ENCODE data around the gene ISLR2.

The ISLR2 gene

GRCh38 chr15:74137537-74137894 is 7.1 kb downstream of the ISLR2 start:
- no peaks in the 10 kb centered on the region for H3K36me3 ChIP-seq (ENCODE audit: insufficient read depth, low read length)
- no peak overlapping the region for H3K9ac ChIP-seq (ENCODE audit: low read depth, low read length)
- H3K27ac ChIP-seq (ENCODE audit: low read depth, low read length), result no peak overlapping the region
- 59% methylated on average over 2 of the region's 2 CpGs for WGBS
- H3K4me3 ChIP-seq (ENCODE audit: low read length), result no peak overlapping the region
- H3K9me3 ChIP-seq (ENCODE audit: insufficient read depth, low read depth, low read length), result no peaks in the 10 kb centered on the region; the same call in 1 of the 2 replicates
- H3K27me3 ChIP-seq (ENCODE audit: insufficient read depth, low read length), result peaks cover 75% of the 10 kb centered on the region
- peaks cover 53% of the 10 kb centered on the region for H3K4me1 ChIP-seq (ENCODE audit: insufficient read depth, low read length)

GRCh38 chr15:74138642-74139041 is 8.3 kb downstream of the ISLR2 start:
- no peaks in the 10 kb centered on the region for H3K36me3 ChIP-seq (ENCODE audit: insufficient read depth, low read length)
- 86% methylated on average over 4 of the region's 4 CpGs for WGBS
- peaks cover 64% of the 10 kb centered on the region for H3K27me3 ChIP-seq (ENCODE audit: insufficient read depth, low read length)
- H3K4me3 ChIP-seq (ENCODE audit: low read length), result no peak overlapping the region
- H3K9ac ChIP-seq (ENCODE audit: low read depth, low read length), result no peak overlapping the region
- H3K4me1 ChIP-seq (ENCODE audit: insufficient read depth, low read length), result peaks cover 53% of the 10 kb centered on the region
- H3K9me3 ChIP-seq (ENCODE audit: insufficient read depth, low read depth, low read length), result no peaks in the 10 kb centered on the region
- H3K27ac ChIP-seq (ENCODE audit: low read depth, low read length), result no peak overlapping the region

- Histone ChIP-seq H3K27ac (ENCODE audit: low read depth, low read length) (no peak overlapping the region), H3K9ac (ENCODE audit: low read depth, low read length) (no peak overlapping the region), H3K9me3 (ENCODE audit: insufficient read depth, low read depth, low read length) (no peaks in the 10 kb centered on the region), H3K27me3 (ENCODE audit: insufficient read depth, low read length) (peaks cover 37% of the 10 kb centered on the region), H3K4me1 (ENCODE audit: insufficient read depth, low read length) (peaks cover 52% of the 10 kb centered on the region), H3K36me3 (ENCODE audit: insufficient read depth, low read length) (no peaks in the 10 kb centered on the region), H3K4me3 (ENCODE audit: low read length) (no peak overlapping the region)
- no CpG with 5 or more reads among the region's 1 CpG for WGBS
These were observed 11.2 kb downstream of the ISLR2 start for GRCh38 chr15:74141591-74141990.

GRCh38 chr15:74144153-74144775 is 13.9 kb downstream of the ISLR2 start:
- Histone ChIP-seq H3K9ac (ENCODE audit: low read depth, low read length) (no peak overlapping the region), H3K36me3 (ENCODE audit: insufficient read depth, low read length) (no peaks in the 10 kb centered on the region), H3K4me1 (ENCODE audit: insufficient read depth, low read length) (peaks cover 32% of the 10 kb centered on the region), H3K27ac (ENCODE audit: low read depth, low read length) (no peak overlapping the region), H3K9me3 (ENCODE audit: insufficient read depth, low read depth, low read length) (no peaks in the 10 kb centered on the region), H3K27me3 (ENCODE audit: insufficient read depth, low read length) (peaks cover 10% of the 10 kb centered on the region), H3K4me3 (ENCODE audit: low read length) (no peak overlapping the region)
- WGBS, result 83% methylated on average over 6 of the region's 6 CpGs

- Histone ChIP-seq H3K9ac (ENCODE audit: low read depth, low read length) (no peak overlapping the region), H3K4me1 (ENCODE audit: insufficient read depth, low read length) (peaks cover 11% of the 10 kb centered on the region), H3K36me3 (ENCODE audit: insufficient read depth, low read length) (no peaks in the 10 kb centered on the region), H3K27ac (ENCODE audit: low read depth, low read length) (no peak overlapping the region), H3K27me3 (ENCODE audit: insufficient read depth, low read length) (no peaks in the 10 kb centered on the region), H3K4me3 (ENCODE audit: low read length) (no peak overlapping the region), H3K9me3 (ENCODE audit: insufficient read depth, low read depth, low read length) (no peaks in the 10 kb centered on the region)
- WGBS, result 97% methylated on average over 1 of the region's 1 CpG
These were observed 16.0 kb downstream of the ISLR2 start for GRCh38 chr15:74146277-74146800.

- no peak overlapping the region for H3K27ac ChIP-seq (ENCODE audit: low read depth, low read length)
- H3K27me3 ChIP-seq (ENCODE audit: insufficient read depth, low read length), result no peaks in the 10 kb centered on the region
- 100% methylated on average over 1 of the region's 2 CpGs for WGBS
- peaks cover 4% of the 10 kb centered on the region; the same call in 1 of the 2 replicates for H3K4me1 ChIP-seq (ENCODE audit: insufficient read depth, low read length)
- H3K4me3 ChIP-seq (ENCODE audit: low read length), result no peak overlapping the region
- H3K36me3 ChIP-seq (ENCODE audit: insufficient read depth, low read length), result no peaks in the 10 kb centered on the region
- no peak overlapping the region for H3K9ac ChIP-seq (ENCODE audit: low read depth, low read length)
- H3K9me3 ChIP-seq (ENCODE audit: insufficient read depth, low read depth, low read length), result no peaks in the 10 kb centered on the region
These were observed 16.7 kb downstream of the ISLR2 start for GRCh38 chr15:74147051-74147450.

GRCh38 chr15:74155766-74156417 is 25.5 kb downstream of the ISLR2 start:
- Histone ChIP-seq H3K4me1 (ENCODE audit: insufficient read depth, low read length) (no peaks in the 10 kb centered on the region), H3K4me3 (ENCODE audit: low read length) (no peak overlapping the region), H3K36me3 (ENCODE audit: insufficient read depth, low read length) (no peaks in the 10 kb centered on the region), H3K27ac (ENCODE audit: low read depth, low read length) (no peak overlapping the region), H3K9me3 (ENCODE audit: insufficient read depth, low read depth, low read length) (no peaks in the 10 kb centered on the region), H3K9ac (ENCODE audit: low read depth, low read length) (no peak overlapping the region), H3K27me3 (ENCODE audit: insufficient read depth, low read length) (no peaks in the 10 kb centered on the region)
- 86% methylated on average over 14 of the region's 14 CpGs for WGBS

- H3K4me3 ChIP-seq (ENCODE audit: low read length), result no peak overlapping the region
- no peaks in the 10 kb centered on the region for H3K36me3 ChIP-seq (ENCODE audit: insufficient read depth, low read length)
- no peaks in the 10 kb centered on the region for H3K27me3 ChIP-seq (ENCODE audit: insufficient read depth, low read length)
- 76% methylated on average over 7 of the region's 7 CpGs for WGBS
- no peaks in the 10 kb centered on the region for H3K9me3 ChIP-seq (ENCODE audit: insufficient read depth, low read depth, low read length)
- H3K9ac ChIP-seq (ENCODE audit: low read depth, low read length), result no peak overlapping the region
- H3K27ac ChIP-seq (ENCODE audit: low read depth, low read length), result no peak overlapping the region
- H3K4me1 ChIP-seq (ENCODE audit: insufficient read depth, low read length), result no peaks in the 10 kb centered on the region
These were observed 26.5 kb downstream of the ISLR2 start for GRCh38 chr15:74156678-74157411.

- Histone ChIP-seq H3K36me3 (ENCODE audit: insufficient read depth, low read length) (no peaks in the 10 kb centered on the region), H3K27me3 (ENCODE audit: insufficient read depth, low read length) (no peaks in the 10 kb centered on the region), H3K4me1 (ENCODE audit: insufficient read depth, low read length) (no peaks in the 10 kb centered on the region), H3K4me3 (ENCODE audit: low read length) (no peak overlapping the region), H3K9me3 (ENCODE audit: insufficient read depth, low read depth, low read length) (no peaks in the 10 kb centered on the region), H3K9ac (ENCODE audit: low read depth, low read length) (no peak overlapping the region), H3K27ac (ENCODE audit: low read depth, low read length) (no peak overlapping the region)
- 92% methylated on average over 8 of the region's 9 CpGs for WGBS
These were observed 27.8 kb downstream of the ISLR2 start for GRCh38 chr15:74157868-74158827.

GRCh38 chr15:74158855-74159650 is 28.7 kb downstream of the ISLR2 start:
- Histone ChIP-seq H3K4me1 (ENCODE audit: insufficient read depth, low read length) (no peaks in the 10 kb centered on the region), H3K36me3 (ENCODE audit: insufficient read depth, low read length) (no peaks in the 10 kb centered on the region), H3K27me3 (ENCODE audit: insufficient read depth, low read length) (no peaks in the 10 kb centered on the region), H3K9me3 (ENCODE audit: insufficient read depth, low read depth, low read length) (no peaks in the 10 kb centered on the region), H3K9ac (ENCODE audit: low read depth, low read length) (no peak overlapping the region), H3K4me3 (ENCODE audit: low read length) (no peak overlapping the region), H3K27ac (ENCODE audit: low read depth, low read length) (no peak overlapping the region)
- WGBS, result 90% methylated on average over 5 of the region's 5 CpGs

Measured in HUES64 (cell line).